ENCODE measurements around the gene STOM.
"Not testable (repeated sequence)": the region's sequence is repeated elsewhere in the genome, so short reads cannot be mapped to it uniquely, and the experiment has no call there.

Gene STOM

GRCh38 chr9:121292051-121292450 is 78.0 kb downstream of the STOM start:
- H2AFZ ChIP-seq (ENCODE audit: low read length) = no peak overlapping the region
- no peak overlapping the region for H3K9ac ChIP-seq (ENCODE audit: low read length)
- no peaks in the 10 kb centered on the region for H3K27me3 ChIP-seq (ENCODE audit: insufficient read depth, low read length)
- H3K27ac ChIP-seq (ENCODE audit: low read depth, low read length, poor library complexity, severe bottlenecking) = no peak overlapping the region
- no peaks in the 10 kb centered on the region for H3F3A ChIP-seq (ENCODE audit: insufficient read depth, low read length)
- H3K4me1 ChIP-seq (ENCODE audit: insufficient read depth, low read length, severe bottlenecking) = peaks cover 26% of the 10 kb centered on the region
- no peak overlapping the region for H3K4me2 ChIP-seq (ENCODE audit: low read length)
- no peaks in the 10 kb centered on the region for H4K20me1 ChIP-seq (ENCODE audit: insufficient read depth, low read length)
- H3K9me2 ChIP-seq (ENCODE audit: low read depth, low read length) = no peaks in the 10 kb centered on the region
- no peaks in the 10 kb centered on the region for H3K79me2 ChIP-seq (ENCODE audit: insufficient read depth, low read length)
- H3K4me3 ChIP-seq (ENCODE audit: low read depth, low read length, poor library complexity, severe bottlenecking) = no peak overlapping the region
- TF ChIP-seq CTCF (IDR thresholded peaks at IDR 0.05; ENCODE audit: low read length) = no peak
- no peak for TF ChIP-seq EZH2 (IDR thresholded peaks at IDR 0.05; ENCODE audit: borderline replicate concordance, low read length)
- no peaks in the 10 kb centered on the region for H3K36me3 ChIP-seq (ENCODE audit: insufficient read depth, low read length)
- H3K9me3 ChIP-seq (ENCODE audit: low read length) = no peaks in the 10 kb centered on the region

DNA sequence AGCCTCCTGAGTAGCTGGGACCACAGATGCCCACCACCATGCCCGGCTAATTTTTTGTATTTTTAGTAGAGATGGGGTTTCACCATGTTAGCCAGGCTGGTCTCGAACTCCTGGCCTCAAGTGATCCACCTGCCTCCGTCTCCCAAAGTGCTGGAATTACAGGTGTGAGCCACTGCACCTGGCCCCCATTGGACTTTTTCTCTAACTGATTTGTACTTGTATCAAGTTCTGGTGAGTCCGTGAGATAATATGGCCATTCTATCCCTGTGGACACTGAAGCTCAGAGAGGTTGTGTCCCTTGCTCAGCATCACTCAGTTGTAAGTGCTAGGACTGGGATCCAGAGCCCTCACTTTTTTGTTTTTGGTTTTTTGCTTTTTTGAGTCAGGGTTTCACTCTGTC is 78.5 kb downstream of the STOM start:
- not testable (repeated sequence) for H4K20me1 ChIP-seq (ENCODE audit: insufficient read depth, low read length); H2AFZ ChIP-seq (ENCODE audit: low read length); H3F3A ChIP-seq (ENCODE audit: insufficient read depth, low read length); H3K4me2 ChIP-seq (ENCODE audit: low read length); H3K9me3 ChIP-seq (ENCODE audit: low read length); H3K36me3 ChIP-seq (ENCODE audit: insufficient read depth, low read length); H3K27me3 ChIP-seq (ENCODE audit: insufficient read depth, low read length); H3K27ac ChIP-seq (ENCODE audit: low read depth, low read length, poor library complexity, severe bottlenecking); H3K9me2 ChIP-seq (ENCODE audit: low read depth, low read length); H3K4me3 ChIP-seq (ENCODE audit: low read depth, low read length, poor library complexity, severe bottlenecking); H3K79me2 ChIP-seq (ENCODE audit: insufficient read depth, low read length); H3K9ac ChIP-seq (ENCODE audit: low read length)
- peaks cover 22% of the 10 kb centered on the region for H3K4me1 ChIP-seq (ENCODE audit: insufficient read depth, low read length, severe bottlenecking)

DNA sequence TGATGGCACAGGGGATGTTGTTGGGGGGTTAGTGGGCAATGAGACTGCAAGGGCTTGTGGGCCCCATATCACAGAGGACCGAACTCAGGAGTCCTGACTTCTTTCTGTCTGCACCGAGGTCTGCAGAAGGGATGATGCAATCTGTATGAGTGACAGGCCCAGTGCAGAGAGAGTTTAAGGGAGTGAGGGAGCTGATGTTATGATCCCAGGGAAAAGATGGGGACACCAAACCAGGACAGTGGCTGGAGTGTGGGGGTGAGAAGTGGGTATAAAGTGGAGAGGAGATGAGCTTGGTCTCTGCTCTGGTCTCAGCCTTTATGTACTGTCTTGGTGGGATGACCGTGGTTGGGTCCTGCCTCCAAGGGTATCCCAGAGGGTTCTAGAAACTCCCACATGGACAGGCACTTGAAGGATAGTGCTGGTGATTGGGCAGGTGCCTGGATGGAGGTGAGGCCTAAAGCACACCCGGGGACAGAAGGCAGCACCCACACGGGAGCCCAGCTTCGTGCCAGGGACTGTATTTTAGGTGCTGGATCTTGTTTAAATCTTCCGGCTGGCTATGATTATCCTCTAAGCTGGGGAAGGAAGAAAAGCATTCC is 80.2 kb downstream of the STOM start:
- Histone ChIP-seq H4K20me1 (ENCODE audit: insufficient read depth, low read length) (no peaks in the 10 kb centered on the region), H2AFZ (ENCODE audit: low read length) (no peak overlapping the region), H3K27me3 (ENCODE audit: insufficient read depth, low read length) (no peaks in the 10 kb centered on the region), H3K9me3 (ENCODE audit: low read length) (no peaks in the 10 kb centered on the region), H3K27ac (ENCODE audit: low read depth, low read length, poor library complexity, severe bottlenecking) (peak overlapping the region; percentile 61), H3K79me2 (ENCODE audit: insufficient read depth, low read length) (no peaks in the 10 kb centered on the region), H3F3A (ENCODE audit: insufficient read depth, low read length) (no peaks in the 10 kb centered on the region), H3K4me2 (ENCODE audit: low read length) (peak overlapping the region; percentile 43; the same call in 1 of the 2 replicates), H3K36me3 (ENCODE audit: insufficient read depth, low read length) (no peaks in the 10 kb centered on the region), H3K4me3 (ENCODE audit: low read depth, low read length, poor library complexity, severe bottlenecking) (no peak overlapping the region), H3K9me2 (ENCODE audit: low read depth, low read length) (no peaks in the 10 kb centered on the region), H3K4me1 (ENCODE audit: insufficient read depth, low read length, severe bottlenecking) (peaks cover 20% of the 10 kb centered on the region), H3K9ac (ENCODE audit: low read length) (no peak overlapping the region)
- TF ChIP-seq EZH2 (IDR thresholded peaks at IDR 0.05; ENCODE audit: borderline replicate concordance, low read length) (no peak), CTCF (IDR thresholded peaks at IDR 0.05; ENCODE audit: low read length) (no peak)
